Endothelial cell of umbilical vein (primary cell): ENCODE measurements around the gene TMCC2.

ENCODE experiments used
- CTCF ChIP-seq, 2 donors: IDR thresholded peaks; 1 replicate in 1 of 2; 2 replicates in 1 of 2; pipeline ENCODE4 v1.5.1; 2011; ENCODE audit warnings: low read length in 2 of 2, mild to moderate bottlenecking in 2 of 2, moderate library complexity in 2 of 2, control low read depth in 1 of 2, inconsistent platforms in 1 of 2, low read depth in 1 of 2; ENCODE audit not compliant: insufficient read depth in 1 of 2; ENCODE audit errors: extremely low read depth in 1 of 2
- EZH2 ChIP-seq: IDR thresholded peaks from 2 replicates; pipeline ENCODE4 v1.6.1; 2012; ENCODE audit warnings: borderline replicate concordance, low read depth, mild to moderate bottlenecking, moderate library complexity, low read length, inconsistent platforms; ENCODE audit not compliant: severe bottlenecking
- FOS ChIP-seq: IDR thresholded peaks from 2 replicates; pipeline ENCODE4 v1.6.1; 2011; ENCODE audit warnings: mild to moderate bottlenecking, low read length, moderate library complexity, borderline replicate concordance; ENCODE audit not compliant: insufficient read depth
- MAX ChIP-seq: IDR thresholded peaks from 2 replicates; pipeline ENCODE4 v1.6.1; 2011; ENCODE audit not compliant: insufficient read depth, insufficient read length
- MYC ChIP-seq: IDR thresholded peaks from one replicate; pipeline ENCODE4 v1.6.1; 2011; ENCODE audit warnings: mild to moderate bottlenecking, low read depth, low read length
- POLR2A ChIP-seq: IDR thresholded peaks from 2 replicates; pipeline ENCODE4 v1.6.1; 2012; ENCODE audit warnings: low read depth, mild to moderate bottlenecking, control low read depth, low read length
- POLR2AphosphoS5 ChIP-seq: IDR thresholded peaks from 2 replicates; pipeline ENCODE4 v1.6.1; 2012; ENCODE audit warnings: low read depth, mild to moderate bottlenecking, control low read depth, low read length, moderate library complexity; ENCODE audit not compliant: insufficient read depth

- TF ChIP-seq POLR2A (no peak), CTCF (IDR thresholded peaks at IDR 0.05; ENCODE audit: extremely low read depth in 1 of 2, insufficient read depth in 1 of 2, low read depth in 1 of 2, low read length in 2 of 2) (no peak), EZH2 (no peak), MYC (no peak), MAX (no peak), FOS (no peak), POLR2AphosphoS5 (no peak)
These were observed 36.7 kb upstream of the TMCC2 start for GRCh38 chr1:205190845-205191577.
